ENCODE data around the gene MET. TPM values are rescaled to one million over a fixed set of nuclear protein-coding genes. Genes with fewer than 3 reads are reported as not detected.

Gene MET
- total RNA-seq, 1 experiment from 2014 or later: 200 TPM

DNA sequence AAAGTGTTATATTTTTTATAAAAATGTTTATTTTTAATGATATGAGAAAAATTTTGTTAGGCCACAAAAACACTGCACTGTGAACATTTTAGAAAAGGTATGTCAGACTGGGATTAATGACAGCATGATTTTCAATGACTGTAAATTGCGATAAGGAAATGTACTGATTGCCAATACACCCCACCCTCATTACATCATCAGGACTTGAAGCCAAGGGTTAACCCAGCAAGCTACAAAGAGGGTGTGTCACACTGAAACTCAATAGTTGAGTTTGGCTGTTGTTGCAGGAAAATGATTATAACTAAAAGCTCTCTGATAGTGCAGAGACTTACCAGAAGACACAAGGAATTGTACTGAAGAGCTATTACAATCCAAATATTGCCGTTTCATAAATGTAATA lies 125.6 kb downstream of the MET start:
- no peaks in the 10 kb centered on the region for H3K9me2 ChIP-seq (ENCODE audit: insufficient read depth)
- ChIA-PET POLR2A (interaction anchor here (0.8 to 0.9 kb wide), 2 partner anchors 17 to 30 kb away, joined by 3 read pairs; no protein-coding TSS in a partner anchor), CTCF (no interaction called here), RAD21 (ENCODE audit: low non-redundant PET in 1 of 2, low total read pairs in 2 of 2, uncharacterized antibody in 2 of 2, unreplicated experiment in 2 of 2) (no interaction called here)
- peaks cover 3% of the 10 kb centered on the region; the same call in 1 of the 2 replicates for H3K79me2 ChIP-seq (ENCODE audit: insufficient read depth, low read length)
- H3K4me1 ChIP-seq (ENCODE audit: control insufficient read depth in 1 of 2, insufficient read depth in 2 of 2, low read length in 2 of 2): peaks cover 51 to 65% of the 10 kb centered on the region in 2 experiments
- TSS peak; percentile 7 for BruUV-seq (replicated peaks)
- H3K27me3 ChIP-seq (ENCODE audit: insufficient read depth, low read length): no peaks in the 10 kb centered on the region
- H3K27ac ChIP-seq (ENCODE audit: low read depth, low read length): peak overlapping the region; percentile 26; the same call in 1 of the 2 replicates
- H3K4me3 ChIP-seq (replicated peaks in 1 of 2; ENCODE audit: low read depth in 1 of 2, low read length in 2 of 2): no peak overlapping the region
- H3K9me3 ChIP-seq (ENCODE audit: control insufficient read depth in 1 of 2, insufficient read depth in 1 of 2, low read depth in 1 of 2, low read length in 2 of 2): no peaks in the 10 kb centered on the region
- H3K36me3 ChIP-seq (ENCODE audit: control insufficient read depth in 1 of 2, insufficient read depth in 2 of 2, low read length in 2 of 2): peaks cover 13 to 47% of the 10 kb centered on the region in 2 experiments; a peak in 3 of 4 replicates
- no peak overlapping the region for H2AFZ ChIP-seq (ENCODE audit: low read depth, low read length, poor library complexity, severe bottlenecking)
- no peak for ATAC-seq
- H3K9ac ChIP-seq (ENCODE audit: low read length): no peak overlapping the region
- no peaks in the 10 kb centered on the region for H4K20me1 ChIP-seq (ENCODE audit: insufficient read depth)
- H3K4me2 ChIP-seq (ENCODE audit: low read length): no peak overlapping the region
- intact Hi-C loops (cut with micrococcal nuclease): no loop called here
- DNase-seq (ENCODE audit: low read depth, low spot score): no peak
- TF ChIP-seq EZH2phosphoT487 (IDR thresholded peaks at IDR 0.05; ENCODE audit: borderline replicate concordance) (no peak), EZH2 (IDR thresholded peaks at IDR 0.05) (no peak), CBX3 (IDR thresholded peaks at IDR 0.05; ENCODE audit: low read depth) (0 out of 2 replicates have a peak, but pooled peaks have one; percentile 14), YY1 (IDR thresholded peaks at IDR 0.05; ENCODE audit: extremely low read depth, insufficient replicate concordance, low read depth, low read length) (no peak), ELF1 (IDR thresholded peaks at IDR 0.05; ENCODE audit: borderline replicate concordance, low read depth) (no peak), POLR2A (IDR thresholded peaks at IDR 0.05; ENCODE audit: borderline replicate concordance, extremely low read depth, insufficient read depth, insufficient read length) (no peak), FOSL1 (IDR thresholded peaks at IDR 0.05; ENCODE audit: low read depth) (no peak), EGR1 (IDR thresholded peaks at IDR 0.05; ENCODE audit: low read depth) (no peak), SP1 (IDR thresholded peaks at IDR 0.05; ENCODE audit: low read depth) (peak; percentile 66), ZFX (IDR thresholded peaks at IDR 0.05) (no peak), SRF (IDR thresholded peaks at IDR 0.05; ENCODE audit: low read depth) (no peak), JUND (IDR thresholded peaks at IDR 0.05) (peak; percentile 22; the same call in 1 of the 2 replicates), POLR2AphosphoS5 (IDR thresholded peaks at IDR 0.05; ENCODE audit: low read depth, low read length) (no peak), TCF7L2 (IDR thresholded peaks at IDR 0.05; ENCODE audit: borderline replicate concordance, extremely low read depth, insufficient read depth, insufficient read length) (no peak), CEBPB (IDR thresholded peaks at IDR 0.05; ENCODE audit: low read depth) (peak; percentile 83), ZNF274 (IDR thresholded peaks at IDR 0.05; ENCODE audit: low read depth, low read length) (no peak)
- TF ChIP-seq, protein P1, sequence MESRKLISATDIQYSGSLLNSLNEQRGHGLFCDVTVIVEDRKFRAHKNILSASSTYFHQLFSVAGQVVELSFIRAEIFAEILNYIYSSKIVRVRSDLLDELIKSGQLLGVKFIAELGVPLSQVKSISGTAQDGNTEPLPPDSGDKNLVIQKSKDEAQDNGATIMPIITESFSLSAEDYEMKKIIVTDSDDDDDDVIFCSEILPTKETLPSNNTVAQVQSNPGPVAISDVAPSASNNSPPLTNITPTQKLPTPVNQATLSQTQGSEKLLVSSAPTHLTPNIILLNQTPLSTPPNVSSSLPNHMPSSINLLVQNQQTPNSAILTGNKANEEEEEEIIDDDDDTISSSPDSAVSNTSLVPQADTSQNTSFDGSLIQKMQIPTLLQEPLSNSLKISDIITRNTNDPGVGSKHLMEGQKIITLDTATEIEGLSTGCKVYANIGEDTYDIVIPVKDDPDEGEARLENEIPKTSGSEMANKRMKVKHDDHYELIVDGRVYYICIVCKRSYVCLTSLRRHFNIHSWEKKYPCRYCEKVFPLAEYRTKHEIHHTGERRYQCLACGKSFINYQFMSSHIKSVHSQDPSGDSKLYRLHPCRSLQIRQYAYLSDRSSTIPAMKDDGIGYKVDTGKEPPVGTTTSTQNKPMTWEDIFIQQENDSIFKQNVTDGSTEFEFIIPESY (IDR thresholded peaks at IDR 0.05; ENCODE audit: extremely low read depth, insufficient replicate concordance, low read length): no peak
- TF ChIP-seq, protein P2, sequence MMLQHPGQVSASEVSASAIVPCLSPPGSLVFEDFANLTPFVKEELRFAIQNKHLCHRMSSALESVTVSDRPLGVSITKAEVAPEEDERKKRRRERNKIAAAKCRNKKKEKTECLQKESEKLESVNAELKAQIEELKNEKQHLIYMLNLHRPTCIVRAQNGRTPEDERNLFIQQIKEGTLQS (IDR thresholded peaks at IDR 0.05): 0 out of 2 replicates have a peak, but pooled peaks have one; percentile 64
- TF ChIP-seq, protein P3, sequence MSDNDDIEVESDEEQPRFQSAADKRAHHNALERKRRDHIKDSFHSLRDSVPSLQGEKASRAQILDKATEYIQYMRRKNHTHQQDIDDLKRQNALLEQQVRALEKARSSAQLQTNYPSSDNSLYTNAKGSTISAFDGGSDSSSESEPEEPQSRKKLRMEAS (IDR thresholded peaks at IDR 0.05): 0 out of 2 replicates have a peak, but pooled peaks have one; percentile 8
- TF ChIP-seq, protein P4, sequence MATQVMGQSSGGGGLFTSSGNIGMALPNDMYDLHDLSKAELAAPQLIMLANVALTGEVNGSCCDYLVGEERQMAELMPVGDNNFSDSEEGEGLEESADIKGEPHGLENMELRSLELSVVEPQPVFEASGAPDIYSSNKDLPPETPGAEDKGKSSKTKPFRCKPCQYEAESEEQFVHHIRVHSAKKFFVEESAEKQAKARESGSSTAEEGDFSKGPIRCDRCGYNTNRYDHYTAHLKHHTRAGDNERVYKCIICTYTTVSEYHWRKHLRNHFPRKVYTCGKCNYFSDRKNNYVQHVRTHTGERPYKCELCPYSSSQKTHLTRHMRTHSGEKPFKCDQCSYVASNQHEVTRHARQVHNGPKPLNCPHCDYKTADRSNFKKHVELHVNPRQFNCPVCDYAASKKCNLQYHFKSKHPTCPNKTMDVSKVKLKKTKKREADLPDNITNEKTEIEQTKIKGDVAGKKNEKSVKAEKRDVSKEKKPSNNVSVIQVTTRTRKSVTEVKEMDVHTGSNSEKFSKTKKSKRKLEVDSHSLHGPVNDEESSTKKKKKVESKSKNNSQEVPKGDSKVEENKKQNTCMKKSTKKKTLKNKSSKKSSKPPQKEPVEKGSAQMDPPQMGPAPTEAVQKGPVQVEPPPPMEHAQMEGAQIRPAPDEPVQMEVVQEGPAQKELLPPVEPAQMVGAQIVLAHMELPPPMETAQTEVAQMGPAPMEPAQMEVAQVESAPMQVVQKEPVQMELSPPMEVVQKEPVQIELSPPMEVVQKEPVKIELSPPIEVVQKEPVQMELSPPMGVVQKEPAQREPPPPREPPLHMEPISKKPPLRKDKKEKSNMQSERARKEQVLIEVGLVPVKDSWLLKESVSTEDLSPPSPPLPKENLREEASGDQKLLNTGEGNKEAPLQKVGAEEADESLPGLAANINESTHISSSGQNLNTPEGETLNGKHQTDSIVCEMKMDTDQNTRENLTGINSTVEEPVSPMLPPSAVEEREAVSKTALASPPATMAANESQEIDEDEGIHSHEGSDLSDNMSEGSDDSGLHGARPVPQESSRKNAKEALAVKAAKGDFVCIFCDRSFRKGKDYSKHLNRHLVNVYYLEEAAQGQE (IDR thresholded peaks at IDR 0.05; ENCODE audit: low read depth): no peak
- TF ChIP-seq, protein P5, sequence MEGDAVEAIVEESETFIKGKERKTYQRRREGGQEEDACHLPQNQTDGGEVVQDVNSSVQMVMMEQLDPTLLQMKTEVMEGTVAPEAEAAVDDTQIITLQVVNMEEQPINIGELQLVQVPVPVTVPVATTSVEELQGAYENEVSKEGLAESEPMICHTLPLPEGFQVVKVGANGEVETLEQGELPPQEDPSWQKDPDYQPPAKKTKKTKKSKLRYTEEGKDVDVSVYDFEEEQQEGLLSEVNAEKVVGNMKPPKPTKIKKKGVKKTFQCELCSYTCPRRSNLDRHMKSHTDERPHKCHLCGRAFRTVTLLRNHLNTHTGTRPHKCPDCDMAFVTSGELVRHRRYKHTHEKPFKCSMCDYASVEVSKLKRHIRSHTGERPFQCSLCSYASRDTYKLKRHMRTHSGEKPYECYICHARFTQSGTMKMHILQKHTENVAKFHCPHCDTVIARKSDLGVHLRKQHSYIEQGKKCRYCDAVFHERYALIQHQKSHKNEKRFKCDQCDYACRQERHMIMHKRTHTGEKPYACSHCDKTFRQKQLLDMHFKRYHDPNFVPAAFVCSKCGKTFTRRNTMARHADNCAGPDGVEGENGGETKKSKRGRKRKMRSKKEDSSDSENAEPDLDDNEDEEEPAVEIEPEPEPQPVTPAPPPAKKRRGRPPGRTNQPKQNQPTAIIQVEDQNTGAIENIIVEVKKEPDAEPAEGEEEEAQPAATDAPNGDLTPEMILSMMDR (IDR thresholded peaks at IDR 0.05 in 2 of 3, conservative IDR thresholded peaks at IDR 0.05 in 1 of 3; ENCODE audit: borderline replicate concordance in 1 of 3, insufficient read depth in 1 of 3, low read depth in 2 of 3, low read length in 2 of 3): no peak

Measured in HCT116 (cell line).